Left lobe of liver (tissue), 2 donors: ENCODE data around the gene FAM217A. TPM values are rescaled to one million over a fixed set of nuclear protein-coding genes. Genes with fewer than 3 reads are reported as not detected.
A peak's percentile ranks its signal among the peaks of the same experiment; 100 is the strongest.

Source experiments
- ATAC-seq: fragments of 200-7000 bp; cut with Tn5 transposase; one replicate; pipeline ENCODE4 v1.9.1; 2020; ENCODE audit warnings: mild to moderate bottlenecking, moderate library complexity
- DNase-seq: peaks from one replicate; pipeline ENCODE4 v3.0.0-alpha.2; 2020; ENCODE audit warnings: low spot score
- total RNA-seq: library from RNA; stranded (reverse); gene quantifications from one replicate; pipeline ENCODE4 v1.2.1, GENCODE V29; 2021
- donor health status: DM: no; HTN: no; CAD: no; lungs with moderate emphysema.
- donor health status: DM: no; HTN: yes; CAD: no.

Gene FAM217A
- total RNA-seq, 1 donor from 2014 or later: not detected

DNA sequence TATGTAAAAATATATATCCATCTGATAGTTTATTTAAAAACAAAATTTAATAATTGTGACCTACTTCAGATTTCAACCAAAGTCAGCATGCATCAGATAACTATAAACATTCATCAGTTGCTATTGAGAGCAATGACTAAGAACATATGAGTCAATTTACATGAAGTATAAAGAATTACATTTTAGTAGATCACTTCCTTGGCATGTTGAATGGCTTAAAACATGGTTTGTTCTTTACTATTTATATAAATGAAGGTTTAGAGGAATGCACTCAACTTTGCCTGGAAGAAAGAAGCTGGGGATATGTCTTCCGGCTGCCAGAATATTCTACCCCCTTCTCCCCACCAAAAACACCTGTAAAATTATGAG is 6.4 kb upstream of the FAM217A start:
- DNase-seq (no peak), ATAC-seq (no peak)

DNA sequence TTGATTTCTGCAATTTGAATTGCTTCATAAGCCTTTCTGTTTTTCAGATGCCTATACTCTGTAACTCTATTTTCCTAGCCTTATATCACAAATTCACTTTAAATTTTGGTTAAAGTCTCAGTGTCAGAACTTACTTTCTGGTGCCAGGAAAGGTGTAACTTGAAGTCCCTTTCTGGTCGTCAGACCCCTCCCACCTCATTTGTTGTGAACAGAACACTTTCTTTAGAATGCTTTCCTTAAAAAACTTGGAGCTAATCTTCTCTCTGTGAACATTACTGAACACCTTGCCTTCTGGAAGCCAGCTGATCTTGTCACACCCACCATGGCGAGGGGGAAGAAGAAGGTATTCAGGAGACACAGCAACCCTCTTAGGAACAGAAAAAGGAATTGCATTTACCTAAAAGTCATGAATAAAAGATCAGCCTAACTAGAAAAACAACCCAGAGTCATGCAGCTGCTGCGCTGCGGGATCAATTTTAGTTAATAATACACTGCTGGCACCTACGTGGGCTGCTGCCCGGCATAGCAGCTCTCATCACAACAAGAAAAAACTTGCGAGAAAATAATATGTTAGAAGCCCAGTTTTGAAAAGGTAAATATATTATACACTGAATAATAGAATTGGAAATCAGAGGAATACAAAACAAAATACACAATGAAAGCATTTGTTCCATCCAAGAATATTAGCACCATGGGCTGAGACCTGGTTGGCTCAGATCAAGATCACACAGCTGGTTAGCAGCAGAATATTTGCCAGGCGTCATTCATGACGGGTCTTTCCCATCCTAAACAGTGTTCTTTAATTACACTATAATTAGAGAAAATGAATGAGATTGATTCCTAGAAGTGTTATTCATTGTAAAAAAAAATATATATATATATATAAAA is 5.8 kb upstream of the FAM217A start:
- DNase-seq: no peak

DNA sequence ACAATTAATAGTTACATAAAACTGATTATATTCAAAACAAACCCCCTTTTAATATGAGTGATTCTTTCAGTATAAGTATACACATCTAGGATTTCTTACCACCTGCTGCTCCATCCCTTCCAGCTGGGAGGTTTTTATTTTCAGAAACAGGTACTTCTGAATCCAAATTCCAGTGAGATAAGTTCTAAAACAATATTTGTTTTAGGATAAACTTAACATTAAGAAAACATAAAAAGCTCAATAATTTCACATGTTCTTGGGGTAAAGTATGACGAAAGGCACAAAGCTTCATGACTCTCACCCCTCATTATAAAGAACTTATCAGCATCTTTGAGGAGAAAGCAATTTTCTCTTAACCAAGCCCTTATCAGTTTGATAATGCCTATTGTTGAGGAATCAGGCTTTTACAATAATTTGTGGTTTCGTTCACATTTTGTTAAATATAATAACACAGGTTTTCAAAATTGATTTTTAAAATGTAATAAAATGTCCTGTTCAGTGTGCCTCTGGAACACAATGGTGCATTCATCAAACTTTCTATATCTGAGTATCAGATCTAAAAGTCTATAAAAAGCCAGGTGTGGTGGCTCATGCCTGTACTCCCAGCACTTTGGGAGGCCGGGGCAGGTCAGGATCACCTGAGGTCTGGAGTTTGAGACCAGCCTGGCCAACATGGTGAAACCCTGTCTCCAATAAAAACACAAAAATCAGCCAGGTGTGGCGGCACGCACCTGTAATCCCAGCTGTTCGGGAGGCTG is 4.3 kb downstream of the FAM217A start:
- no peak for DNase-seq
- no peak for ATAC-seq

More for the DNA sequence above, 5.8 kb upstream of the FAM217A start:
- peak; percentile 98 for ATAC-seq

DNA sequence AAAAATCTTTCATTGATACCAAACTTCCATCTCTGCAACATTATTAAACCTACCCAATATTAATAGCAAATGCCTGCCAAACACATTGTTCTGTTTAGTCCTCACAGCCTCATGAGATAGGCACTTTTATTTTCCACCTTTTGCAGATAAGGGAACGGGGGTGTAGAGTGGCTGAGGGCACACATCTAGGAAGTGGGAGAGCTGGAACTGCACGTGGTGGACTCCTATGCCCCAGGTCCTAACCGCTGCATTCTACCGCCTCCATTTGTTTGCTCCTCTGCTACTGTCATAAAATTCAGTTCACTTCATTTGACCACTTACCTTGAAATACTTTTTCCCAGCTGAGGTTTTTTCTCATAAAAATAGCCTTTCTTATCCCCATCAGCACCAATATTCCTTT is 7.6 kb downstream of the FAM217A start:
- no peak for ATAC-seq
- no peak for DNase-seq

DNA sequence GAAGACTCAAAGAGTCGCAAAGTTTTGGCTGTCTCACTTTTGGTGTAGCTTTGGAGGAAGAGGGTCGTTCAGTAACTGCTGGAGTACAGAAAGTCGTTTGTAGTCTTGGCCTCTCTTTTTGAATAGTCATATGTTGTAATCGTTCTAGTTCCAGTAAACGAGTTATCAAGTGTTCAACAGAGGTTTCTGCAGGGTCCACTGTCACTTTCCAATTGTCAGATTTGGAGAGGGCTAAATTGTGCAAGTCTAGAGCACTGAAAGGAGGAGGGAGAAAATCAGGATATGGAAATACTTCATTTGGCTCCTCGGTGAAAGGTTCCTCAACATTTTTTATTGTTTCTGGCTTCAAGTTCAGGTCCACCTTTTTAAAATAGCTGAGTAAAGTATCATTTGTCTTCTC is 9.7 kb downstream of the FAM217A start:
- DNase-seq (no peak), ATAC-seq (no peak)

DNA sequence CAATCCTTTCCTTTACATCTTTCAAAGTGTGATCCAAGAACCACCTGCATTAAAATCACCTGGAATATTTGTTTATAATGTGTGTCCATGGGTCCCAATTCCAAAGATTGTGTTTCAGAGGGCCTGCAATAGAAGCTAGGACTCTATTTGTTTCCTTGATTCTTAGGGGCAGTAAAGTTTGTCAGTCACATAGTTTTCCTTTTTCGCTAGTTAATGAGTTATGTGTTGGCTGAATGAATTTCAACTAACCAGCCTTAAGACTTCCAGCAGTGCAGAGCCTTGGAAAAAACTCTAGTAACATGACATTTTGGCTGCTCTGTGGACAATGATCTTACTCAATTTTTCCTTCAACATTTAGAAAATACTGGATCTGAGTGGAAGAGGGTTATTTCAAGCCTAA is 11.3 kb downstream of the FAM217A start:
- DNase-seq: no peak
- ATAC-seq: no peak

DNA sequence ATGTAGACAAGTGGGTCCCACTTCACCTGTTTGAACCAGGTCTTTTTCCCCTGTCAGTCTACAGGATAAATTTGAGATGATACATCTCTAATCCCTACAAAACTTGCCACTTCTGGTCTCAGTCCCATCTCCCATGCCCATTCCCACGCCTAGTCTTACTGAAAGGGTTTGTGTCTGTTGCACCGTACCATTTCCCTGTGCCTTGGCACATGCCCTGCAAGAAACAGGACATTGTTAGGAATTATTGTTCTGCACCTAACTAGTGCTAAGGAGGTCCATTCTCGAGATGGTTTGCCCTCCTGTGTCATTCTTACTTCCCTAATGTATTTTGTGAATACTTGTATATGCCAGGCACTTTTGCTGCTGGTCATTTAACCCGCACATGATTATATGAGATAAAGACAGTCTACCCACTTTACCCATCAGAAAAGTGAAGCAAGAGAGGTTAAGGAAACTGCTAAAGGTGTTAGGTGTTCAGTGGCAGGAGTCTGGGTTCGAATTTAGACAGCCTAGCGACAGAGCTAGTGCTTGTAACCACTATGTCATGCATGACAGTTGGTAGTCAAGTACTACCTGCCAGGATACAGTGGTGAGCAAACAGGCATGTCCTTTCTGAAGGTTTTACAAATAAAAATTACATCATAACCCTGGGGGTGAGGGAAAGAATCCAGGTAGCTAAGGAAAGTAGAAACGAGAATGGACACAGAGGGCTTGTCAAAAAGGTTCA is 12.7 kb downstream of the FAM217A start:
- ATAC-seq (peak; percentile 98), DNase-seq (no peak)

DNA sequence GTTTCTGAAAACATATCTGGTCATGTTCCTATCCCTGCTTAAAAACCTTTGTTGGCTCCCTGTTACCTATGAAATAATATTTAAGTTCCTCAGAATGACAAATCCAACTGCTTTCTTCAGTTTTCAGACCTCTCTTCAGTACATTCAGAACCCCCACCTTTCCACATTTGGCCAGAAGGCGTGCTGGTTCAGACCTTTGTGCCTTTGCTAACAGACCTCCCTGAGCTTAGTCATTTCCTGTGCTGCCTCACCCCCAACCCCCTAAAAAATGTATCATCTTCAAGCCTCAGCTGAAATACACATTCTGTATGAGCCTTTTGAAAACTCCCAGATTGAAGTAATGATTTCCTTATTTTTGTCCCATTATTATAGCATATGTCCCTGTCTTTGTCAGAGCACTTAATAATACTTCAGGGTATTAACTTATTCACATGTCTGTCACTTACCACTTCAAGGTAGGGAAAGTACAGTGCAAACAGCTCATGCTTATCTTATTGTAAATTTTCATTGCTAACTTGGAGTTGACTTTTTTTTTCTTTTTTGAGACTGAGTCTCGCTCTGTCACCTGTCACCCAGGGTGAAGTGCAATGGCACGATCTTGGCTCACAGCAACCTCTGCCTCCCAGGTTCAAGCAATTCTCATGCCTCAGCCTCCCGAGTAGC is 19.7 kb downstream of the FAM217A start:
- ATAC-seq (no peak), DNase-seq (no peak)

DNA sequence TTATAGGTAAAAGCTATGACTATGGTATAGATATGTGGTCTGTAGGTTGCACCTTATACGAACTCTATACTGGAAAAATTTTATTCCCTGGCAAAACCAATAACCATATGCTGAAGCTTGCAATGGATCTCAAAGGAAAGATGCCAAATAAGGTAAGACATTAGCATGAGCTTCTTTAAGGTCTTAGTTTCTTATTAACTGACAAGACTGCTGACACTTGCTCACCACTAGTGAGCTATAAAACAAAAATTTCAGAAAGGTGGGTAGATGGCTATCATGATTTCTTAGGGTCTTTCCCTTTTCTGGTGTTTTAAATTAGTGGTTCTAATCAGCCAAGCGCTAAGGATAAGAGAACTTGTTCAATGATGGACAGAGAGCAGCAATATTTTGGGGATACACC is 21.9 kb downstream of the FAM217A start:
- ATAC-seq (no peak), DNase-seq (no peak)

DNA sequence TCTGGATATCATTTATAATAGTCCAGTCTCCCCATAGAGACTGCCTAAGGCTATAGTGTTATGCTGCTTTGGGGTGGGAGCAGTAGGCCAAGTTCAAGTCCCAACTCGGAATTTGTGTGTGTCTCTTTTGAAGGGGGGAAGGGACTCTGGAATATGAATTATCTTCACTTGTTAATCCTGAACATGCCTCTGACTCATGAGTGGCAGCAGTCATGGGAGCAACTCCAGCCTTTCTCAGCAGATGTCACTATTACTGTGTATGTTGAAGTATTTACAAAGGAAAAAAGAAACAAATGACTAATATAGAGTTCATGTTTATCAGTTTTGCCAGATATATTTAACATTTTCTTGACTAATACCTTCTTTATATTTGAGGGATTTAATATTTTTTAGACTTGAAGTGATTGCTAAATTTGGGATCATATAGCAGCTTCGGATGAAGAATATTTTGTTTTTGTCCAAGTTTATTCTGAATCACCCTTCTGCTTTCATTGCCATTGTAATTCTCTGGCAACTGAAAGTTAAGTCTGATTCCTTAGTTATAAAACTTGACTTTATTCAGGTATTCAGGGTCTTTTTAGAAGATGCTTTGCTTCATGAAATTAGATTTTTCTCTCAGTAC is 23.4 kb downstream of the FAM217A start:
- ATAC-seq (peak; percentile 77), DNase-seq (no peak)

DNA sequence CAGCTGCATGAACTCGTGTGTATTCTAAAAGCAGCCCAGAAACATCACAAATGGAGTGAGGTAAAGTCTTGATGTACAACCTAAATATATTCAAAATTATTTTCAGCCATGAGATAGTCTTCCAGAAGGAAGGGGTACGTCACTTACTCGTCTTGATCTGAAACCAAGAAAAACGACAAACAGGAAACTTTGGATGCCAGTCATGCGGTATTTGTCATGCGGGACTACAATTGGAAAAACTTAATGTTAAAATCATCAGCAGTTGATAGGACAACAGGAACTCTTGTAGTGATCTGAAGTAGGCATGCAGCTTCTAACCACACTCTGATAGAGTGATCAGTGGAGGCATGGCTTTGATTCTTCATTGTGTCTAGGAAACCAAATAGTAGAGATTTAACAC is 29.7 kb downstream of the FAM217A start:
- ATAC-seq: no peak

DNA sequence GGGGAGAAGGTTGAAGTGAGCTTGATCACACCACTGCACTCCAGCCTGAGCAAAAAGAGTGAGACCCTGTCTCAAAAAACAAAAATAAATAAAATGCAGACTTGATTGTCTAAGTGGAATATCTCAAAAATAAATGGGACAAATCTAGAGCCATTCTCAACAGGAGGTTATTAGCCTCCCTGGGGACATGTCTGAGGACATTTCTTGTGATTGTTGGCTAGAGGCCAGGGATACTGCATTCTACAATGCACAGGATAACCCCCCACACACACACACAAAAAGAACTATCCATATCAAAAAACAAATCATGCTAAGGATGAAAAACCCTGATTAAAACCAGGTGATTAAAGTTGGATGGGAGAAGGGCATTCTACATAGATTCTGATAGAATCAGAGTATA is 37.5 kb downstream of the FAM217A start:
- no peak for ATAC-seq

More for the DNA sequence above, 29.7 kb downstream of the FAM217A start:
- DNase-seq: no peak

DNA sequence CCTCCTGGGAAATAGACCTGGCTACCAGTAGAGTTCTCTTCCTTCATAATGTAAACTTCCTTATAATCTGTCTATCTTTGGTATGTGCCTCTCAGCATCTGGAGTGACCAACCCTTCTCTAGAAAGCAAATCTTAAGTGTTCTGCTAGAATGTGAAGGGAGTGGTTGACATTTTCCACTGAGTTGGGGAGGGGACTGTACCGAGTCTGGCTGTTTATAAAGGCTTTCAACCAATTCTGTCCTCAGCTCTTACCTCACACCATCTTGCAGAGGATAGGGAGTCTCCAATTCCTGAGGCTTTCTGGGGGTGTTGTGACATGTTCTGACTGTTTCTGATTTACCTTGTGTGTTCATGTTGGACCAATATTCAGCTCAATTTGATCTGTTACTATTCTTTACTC is 39.6 kb downstream of the FAM217A start:
- DNase-seq: no peak
- ATAC-seq: no peak

More for the DNA sequence above, 37.5 kb downstream of the FAM217A start:
- DNase-seq: no peak

DNA sequence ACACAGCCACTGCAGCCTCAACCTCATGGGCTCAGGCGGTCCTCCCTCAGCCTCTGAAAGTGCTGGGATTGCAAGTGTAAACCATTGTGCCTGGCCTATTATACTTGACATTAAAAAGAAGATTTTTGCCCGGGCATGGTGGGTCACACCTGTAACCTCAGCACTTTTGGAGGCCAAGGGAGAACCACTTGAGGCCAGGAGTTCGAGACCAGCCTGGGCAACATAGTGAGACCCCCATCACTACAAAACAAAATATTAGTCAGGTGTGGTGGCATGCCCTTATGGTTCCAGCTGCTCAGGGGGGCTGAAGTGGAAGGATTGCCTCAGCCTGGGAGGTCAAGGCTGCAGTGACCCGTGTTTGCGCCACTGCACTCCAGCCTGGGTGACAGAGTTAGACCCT is 42.4 kb downstream of the FAM217A start:
- ATAC-seq: no peak

DNA sequence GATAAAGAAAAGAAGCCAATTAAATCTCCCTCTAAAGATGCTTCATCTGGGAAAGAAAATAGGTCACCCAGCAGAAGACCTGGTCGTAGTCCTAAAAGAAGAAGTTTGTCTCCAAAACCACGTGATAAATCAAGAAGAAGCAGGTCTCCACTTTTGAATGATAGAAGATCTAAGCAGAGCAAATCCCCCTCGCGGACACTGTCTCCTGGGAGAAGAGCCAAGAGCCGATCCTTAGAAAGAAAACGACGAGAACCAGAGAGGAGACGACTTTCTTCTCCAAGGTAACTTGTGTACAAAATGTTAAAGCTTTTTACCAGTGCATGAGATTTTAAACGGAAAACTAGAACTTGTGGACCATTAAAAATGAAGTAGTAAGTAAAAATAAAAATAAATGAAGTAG is 46.5 kb downstream of the FAM217A start:
- ATAC-seq (no peak), DNase-seq (no peak)

More for the DNA sequence above, 42.4 kb downstream of the FAM217A start:
- no peak for DNase-seq

DNA sequence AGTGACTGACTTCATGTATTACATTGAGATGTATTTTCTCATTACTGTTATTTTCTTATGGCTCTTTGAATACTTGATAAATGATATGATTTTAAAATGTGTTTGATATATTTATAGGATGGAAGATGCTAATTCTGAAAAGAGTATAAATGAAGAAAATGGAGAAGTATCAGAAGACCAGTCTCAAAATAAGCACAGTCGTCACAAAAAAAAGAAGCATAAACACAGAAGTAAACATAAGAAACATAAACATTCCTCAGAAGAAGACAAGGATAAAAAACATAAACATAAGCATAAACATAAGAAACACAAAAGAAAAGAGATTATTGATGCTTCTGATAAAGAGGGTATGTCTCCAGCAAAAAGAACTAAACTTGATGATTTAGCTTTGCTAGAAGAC is 47.5 kb downstream of the FAM217A start:
- ATAC-seq: no peak
- DNase-seq: no peak

DNA sequence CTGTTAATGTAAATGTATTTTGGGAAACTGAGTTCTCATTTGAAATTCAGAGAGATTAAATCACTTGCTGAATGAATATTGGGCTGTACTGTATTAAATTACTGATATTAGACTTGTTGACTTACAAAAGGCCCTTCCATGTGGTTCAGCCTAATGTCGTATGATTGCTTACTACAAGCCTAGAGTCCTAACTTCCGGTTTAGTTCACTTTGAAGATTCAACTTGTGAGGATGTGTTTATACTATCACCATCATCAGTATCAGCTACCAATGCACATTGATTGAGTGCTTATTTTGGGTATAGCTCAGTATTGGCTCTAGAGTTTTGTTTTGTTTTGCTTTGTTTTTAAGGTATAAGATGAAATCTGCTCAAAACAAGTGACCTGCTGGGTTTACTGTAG is 48.3 kb downstream of the FAM217A start:
- DNase-seq (no peak), ATAC-seq (no peak)

DNA sequence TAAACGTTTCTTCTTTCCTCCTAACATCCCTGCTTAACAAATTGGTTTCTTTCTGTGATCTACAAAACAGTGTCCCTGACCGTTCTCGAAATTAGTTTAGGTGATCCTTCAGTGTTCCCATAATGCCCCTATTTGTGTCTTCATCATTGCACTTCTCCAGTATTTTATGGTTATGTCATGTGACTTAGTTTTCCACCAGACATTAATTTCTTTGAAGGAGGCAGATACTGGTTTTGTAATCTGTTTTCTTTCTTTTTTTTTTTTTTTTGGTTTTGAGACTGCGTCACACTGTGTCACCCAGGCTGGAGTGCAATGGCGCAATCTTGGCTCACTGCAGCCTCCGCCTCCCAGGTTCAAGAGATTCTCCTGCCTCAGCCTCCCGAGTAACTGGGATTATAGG is 49.2 kb downstream of the FAM217A start:
- ATAC-seq: no peak
- DNase-seq: no peak

DNA sequence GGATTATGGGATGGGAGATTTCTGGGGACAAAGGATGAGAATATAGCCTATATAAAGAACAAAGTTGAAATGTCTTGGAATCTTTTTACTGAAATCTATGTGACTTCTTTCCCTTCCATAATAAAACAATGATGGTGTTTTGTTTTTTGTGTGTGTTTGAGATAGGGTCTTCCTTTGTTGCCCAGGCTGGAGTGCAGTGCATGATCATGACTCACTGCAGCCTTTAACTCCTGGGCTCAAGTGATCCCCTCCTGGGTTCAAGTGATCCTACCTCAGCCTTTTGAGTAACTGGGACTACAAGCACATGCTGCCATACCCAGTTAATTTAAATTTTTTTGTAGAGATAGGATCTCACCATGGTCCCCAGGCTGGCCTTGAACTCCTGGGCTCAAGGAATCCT is 50.9 kb downstream of the FAM217A start:
- ATAC-seq (no peak), DNase-seq (no peak)

DNA sequence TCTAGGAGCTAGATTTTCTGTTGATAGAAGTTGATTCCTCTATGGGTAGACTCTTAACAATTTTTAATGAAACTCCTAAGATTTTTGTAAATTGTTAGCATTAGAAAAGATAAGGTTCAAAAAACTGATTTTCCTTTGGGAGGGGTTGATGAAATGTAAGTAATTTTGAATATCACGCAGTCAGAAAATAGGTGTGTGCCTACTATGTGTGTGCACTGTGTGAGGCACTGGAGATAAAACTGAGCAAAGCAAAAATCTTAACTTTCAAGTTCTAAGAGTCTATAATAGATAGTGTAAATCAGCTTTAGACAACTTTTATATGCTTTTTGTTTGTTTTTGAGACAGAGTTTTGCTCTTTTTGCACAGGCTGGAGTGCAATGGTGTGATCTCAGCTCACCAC is 53.3 kb downstream of the FAM217A start:
- ATAC-seq (no peak), DNase-seq (no peak)

DNA sequence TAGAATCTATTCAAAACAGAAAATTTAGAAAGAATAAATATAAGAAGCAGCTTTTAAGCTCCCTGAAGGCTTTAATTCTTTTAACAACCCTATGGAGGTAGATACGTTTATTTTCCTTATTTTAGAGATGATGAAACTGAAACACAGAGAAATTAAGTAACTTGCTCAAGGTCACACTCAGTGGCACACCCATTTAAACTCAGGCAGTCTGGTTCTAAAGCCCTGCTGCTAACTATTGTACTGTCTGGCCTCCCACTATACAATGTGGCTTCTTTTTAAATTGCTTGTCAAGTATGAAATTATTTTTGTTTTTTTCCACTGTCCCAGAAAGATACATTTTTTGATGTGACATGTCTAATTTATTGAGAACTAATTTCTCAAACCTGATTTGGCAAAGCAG is 55.7 kb downstream of the FAM217A start:
- DNase-seq: no peak
- no peak for ATAC-seq
